Measurements from ENCODE around the gene RAD18.

The RAD18 gene

DNA sequence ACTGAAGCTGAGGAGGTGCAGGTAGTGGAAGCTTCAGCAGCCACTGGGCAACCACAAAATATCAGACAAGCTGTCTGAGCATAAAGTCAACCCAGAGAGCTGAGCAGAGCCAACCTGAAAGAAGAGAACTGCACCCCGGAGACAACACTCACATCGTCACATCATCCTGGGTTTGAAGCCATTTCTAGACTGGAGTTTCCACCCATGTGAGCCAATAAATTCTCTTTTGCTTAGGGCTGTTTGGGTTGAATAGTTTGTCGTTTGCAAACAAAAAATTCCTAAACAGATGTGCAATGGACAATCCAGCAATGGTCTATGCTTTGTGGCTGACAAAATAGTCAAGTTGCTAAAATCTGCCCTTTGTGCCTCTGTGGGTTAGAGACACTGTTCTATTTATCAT lies 15.3 kb upstream of the RAD18 start:
- CTCF ChIA-PET, result interaction anchor here (0.8 to 2.6 kb wide), 2 partner anchors 10 to 324 kb away, joined by 3 to 13 read pairs; no protein-coding TSS in a partner anchor
- no peak overlapping the region for H3K27ac ChIP-seq (ENCODE audit: extremely low read depth, low read depth, low read length)
- no peak overlapping the region for H3K4me3 ChIP-seq (ENCODE audit: low read depth, low read length)
- POLR2A ChIA-PET, result no interaction called here
- no peaks in the 10 kb centered on the region; the same call in 1 of the 2 replicates for H3K9me3 ChIP-seq (ENCODE audit: control insufficient read depth, insufficient read depth, low read depth, low read length)
- no peaks in the 10 kb centered on the region for H3K4me1 ChIP-seq (ENCODE audit: control insufficient read depth, insufficient read depth, low read length)
- no peak for TF ChIP-seq ZNF121 (tag by site-specific recombination; IDR thresholded peaks at IDR 0.05)
- TF ChIP-seq ZNF664 (tag by site-specific recombination; IDR thresholded peaks at IDR 0.05), result no peak
- no peak for TF ChIP-seq GLI4 (tag by site-specific recombination; IDR thresholded peaks at IDR 0.05)
- TF ChIP-seq ZNF174 (tag by site-specific recombination; IDR thresholded peaks at IDR 0.05), result no peak
- no peak for TF ChIP-seq ZNF132 (tag by site-specific recombination; IDR thresholded peaks at IDR 0.05; ENCODE audit: borderline replicate concordance)
- TF ChIP-seq ZBTB7A (tag by site-specific recombination; IDR thresholded peaks at IDR 0.05; ENCODE audit: low read depth), result no peak
- no peak for TF ChIP-seq ZNF501 (tag by site-specific recombination; IDR thresholded peaks at IDR 0.05)
- TF ChIP-seq ZNF521 (tag by site-specific recombination; IDR thresholded peaks at IDR 0.05), result no peak
- TF ChIP-seq, protein P1, sequence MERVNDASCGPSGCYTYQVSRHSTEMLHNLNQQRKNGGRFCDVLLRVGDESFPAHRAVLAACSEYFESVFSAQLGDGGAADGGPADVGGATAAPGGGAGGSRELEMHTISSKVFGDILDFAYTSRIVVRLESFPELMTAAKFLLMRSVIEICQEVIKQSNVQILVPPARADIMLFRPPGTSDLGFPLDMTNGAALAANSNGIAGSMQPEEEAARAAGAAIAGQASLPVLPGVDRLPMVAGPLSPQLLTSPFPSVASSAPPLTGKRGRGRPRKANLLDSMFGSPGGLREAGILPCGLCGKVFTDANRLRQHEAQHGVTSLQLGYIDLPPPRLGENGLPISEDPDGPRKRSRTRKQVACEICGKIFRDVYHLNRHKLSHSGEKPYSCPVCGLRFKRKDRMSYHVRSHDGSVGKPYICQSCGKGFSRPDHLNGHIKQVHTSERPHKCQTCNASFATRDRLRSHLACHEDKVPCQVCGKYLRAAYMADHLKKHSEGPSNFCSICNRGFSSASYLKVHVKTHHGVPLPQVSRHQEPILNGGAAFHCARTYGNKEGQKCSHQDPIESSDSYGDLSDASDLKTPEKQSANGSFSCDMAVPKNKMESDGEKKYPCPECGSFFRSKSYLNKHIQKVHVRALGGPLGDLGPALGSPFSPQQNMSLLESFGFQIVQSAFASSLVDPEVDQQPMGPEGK (tag by site-specific recombination; IDR thresholded peaks at IDR 0.05), result no peak
- no peaks in the 10 kb centered on the region for H3K36me3 ChIP-seq (ENCODE audit: control insufficient read depth in 2 of 2, insufficient read depth in 1 of 2, low read length in 2 of 2)

DNA sequence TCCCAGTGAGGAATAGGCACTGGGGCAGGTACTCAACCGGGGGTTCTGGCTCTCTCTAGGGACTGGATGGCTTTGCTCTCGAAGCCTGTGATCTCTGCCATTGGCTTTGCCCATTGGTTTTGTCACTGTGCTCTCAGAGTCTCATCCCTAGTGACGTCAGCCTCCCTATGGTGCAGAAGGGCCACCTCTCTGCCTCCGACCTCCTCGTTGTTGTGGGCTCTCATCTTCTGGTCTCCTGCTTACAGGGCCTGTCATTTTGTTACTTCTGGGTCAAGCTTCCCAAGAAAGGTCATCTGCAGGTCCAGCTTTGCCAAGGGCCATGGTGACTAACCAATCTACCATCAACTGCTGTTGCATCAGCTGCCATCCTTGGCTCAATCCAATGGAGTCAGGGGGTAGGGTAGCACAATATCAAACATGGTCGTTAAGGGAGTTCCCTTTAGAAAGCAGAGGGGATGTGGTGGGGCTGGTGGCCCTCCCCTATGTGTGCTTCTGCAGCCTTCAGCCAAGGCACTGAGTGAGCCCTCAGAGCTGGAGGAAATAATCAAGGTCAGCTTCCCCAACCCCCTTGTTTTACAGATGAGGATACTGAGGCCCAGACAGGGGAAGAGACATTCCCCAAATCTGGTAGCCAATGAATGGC lies 13.4 kb upstream of the RAD18 start:
- no peaks in the 10 kb centered on the region for H3K4me1 ChIP-seq (ENCODE audit: control insufficient read depth, insufficient read depth, low read length)
- no peak overlapping the region for H3K27ac ChIP-seq (ENCODE audit: extremely low read depth, low read depth, low read length)
- POLR2A ChIA-PET, result no interaction called here
- CTCF ChIA-PET, result interaction anchor here (1.3 to 3.9 kb wide), 3 partner anchors 10 to 326 kb away, joined by 5 to 28 read pairs (median 13); no protein-coding TSS in a partner anchor
- no peak overlapping the region for H3K4me3 ChIP-seq (ENCODE audit: low read depth, low read length)
- no peak for TF ChIP-seq MEIS1 (CRISPR knock-in tag; IDR thresholded peaks at IDR 0.05; ENCODE audit: borderline replicate concordance)
- no peak for TF ChIP-seq HOXD13 (CRISPR knock-in tag; IDR thresholded peaks at IDR 0.05; ENCODE audit: borderline replicate concordance)
- TF ChIP-seq ZNF585B (tag by site-specific recombination; IDR thresholded peaks at IDR 0.05), result no peak
- TF ChIP-seq ZNF596 (tag by site-specific recombination; IDR thresholded peaks at IDR 0.05), result no peak
- TF ChIP-seq, protein P2, sequence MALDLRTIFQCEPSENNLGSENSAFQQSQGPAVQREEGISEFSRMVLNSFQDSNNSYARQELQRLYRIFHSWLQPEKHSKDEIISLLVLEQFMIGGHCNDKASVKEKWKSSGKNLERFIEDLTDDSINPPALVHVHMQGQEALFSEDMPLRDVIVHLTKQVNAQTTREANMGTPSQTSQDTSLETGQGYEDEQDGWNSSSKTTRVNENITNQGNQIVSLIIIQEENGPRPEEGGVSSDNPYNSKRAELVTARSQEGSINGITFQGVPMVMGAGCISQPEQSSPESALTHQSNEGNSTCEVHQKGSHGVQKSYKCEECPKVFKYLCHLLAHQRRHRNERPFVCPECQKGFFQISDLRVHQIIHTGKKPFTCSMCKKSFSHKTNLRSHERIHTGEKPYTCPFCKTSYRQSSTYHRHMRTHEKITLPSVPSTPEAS (tag by site-specific recombination; IDR thresholded peaks at IDR 0.05), result no peak
- TF ChIP-seq ZNF140 (tag by site-specific recombination; IDR thresholded peaks at IDR 0.05), result no peak
- TF ChIP-seq PRDM10 (tag by site-specific recombination; IDR thresholded peaks at IDR 0.05), result peak; percentile 77
- TF ChIP-seq ZFHX2 (tag by site-specific recombination; conservative IDR thresholded peaks at IDR 0.05), result no peak
- H3K36me3 ChIP-seq (ENCODE audit: control insufficient read depth in 2 of 2, insufficient read depth in 1 of 2, low read length in 2 of 2), result no peaks in the 10 kb centered on the region
- H3K9me3 ChIP-seq (ENCODE audit: control insufficient read depth, insufficient read depth, low read depth, low read length), result no peaks in the 10 kb centered on the region; the same call in 1 of the 2 replicates
